Mesothelial cell of epicardium (in vitro differentiated cells): ENCODE data around the gene DPH3. TPM values are rescaled to one million over a fixed set of nuclear protein-coding genes. Genes with fewer than 3 reads are reported as not detected.
"Not testable (repeated sequence)": the region's sequence is repeated elsewhere in the genome, so short reads cannot be mapped to it uniquely, and the experiment has no call there.

Experiments
- DNase-seq, 2 experiments: peaks; one replicate each; pipeline ENCODE4 v3.0.0; 2021; ENCODE audit warnings: low spot score in 2 of 2; ENCODE audit not compliant: unreplicated experiment in 2 of 2
- H3K27ac Mint-ChIP-seq: 2 replicates; pipeline ENCODE4 v1.8.0; 2021; ENCODE audit warnings: mixed read lengths
- H3K27me3 Mint-ChIP-seq: 2 replicates; pipeline ENCODE4 v1.8.0; 2021; ENCODE audit warnings: low read depth, mixed read lengths
- H3K36me3 Mint-ChIP-seq: 2 replicates; pipeline ENCODE4 v1.8.0; 2021; ENCODE audit warnings: mixed read lengths
- H3K4me1 Mint-ChIP-seq: 2 replicates; pipeline ENCODE4 v1.8.0; 2021; ENCODE audit warnings: mixed read lengths
- H3K4me3 Mint-ChIP-seq: 2 replicates; pipeline ENCODE4 v1.8.0; 2021; ENCODE audit warnings: mild to moderate bottlenecking, moderate library complexity, mixed read lengths
- H3K9me3 Mint-ChIP-seq: 2 replicates; pipeline ENCODE4 v1.8.0; 2021; ENCODE audit warnings: mixed read lengths
- CTCF ChIP-seq: fragments of 200-600 bp; sonication (generic); IDR thresholded peaks from one replicate; pipeline ENCODE4 v1.5.0; 2021; ENCODE audit warnings: antibody characterized with exemption; ENCODE audit not compliant: unreplicated experiment
- total RNA-seq: library from RNA; stranded (reverse); gene quantifications from 3 replicates; pipeline ENCODE4 v1.2.1, GENCODE V29; 2021

Gene DPH3
- 15.4 to 19.3 TPM (median 17.2 TPM) in 3 replicates for total RNA-seq

DNA sequence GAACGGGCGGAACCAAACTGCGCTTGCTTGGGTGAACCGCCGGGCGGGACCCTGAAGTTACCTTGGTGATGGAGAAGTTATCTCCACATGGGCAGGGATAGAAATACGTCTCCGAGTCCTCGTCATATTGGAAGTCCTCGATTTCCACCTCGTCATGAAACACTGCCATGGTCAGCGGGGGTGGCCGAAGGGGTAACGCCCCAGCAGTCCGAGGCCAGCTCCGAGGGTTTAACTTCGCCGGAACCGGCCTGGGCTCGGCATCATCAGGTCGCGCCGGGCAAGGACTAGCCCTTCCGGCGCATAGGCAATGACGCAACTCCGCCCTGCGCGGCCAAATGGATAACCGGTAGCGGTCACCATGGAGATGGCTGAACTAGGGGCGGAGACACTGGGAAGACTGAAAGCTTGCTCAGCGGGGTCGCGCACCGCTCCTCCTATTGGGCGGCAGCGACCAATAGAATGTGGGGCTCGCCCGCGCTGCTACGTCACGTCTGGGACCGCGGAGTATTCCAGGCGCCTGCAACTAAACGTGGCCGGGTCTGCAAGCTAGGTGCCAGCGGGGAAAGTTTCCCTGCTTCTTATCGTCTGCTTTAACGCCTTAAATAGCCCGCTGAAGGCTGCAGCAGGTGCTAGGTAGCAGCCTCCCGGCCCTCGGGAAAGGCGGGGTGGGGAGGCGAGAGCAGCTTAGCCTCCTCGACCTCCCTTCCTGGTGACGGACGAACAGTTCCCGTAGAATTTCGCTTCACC, at the start of gene DPH3, which contains the start of gene OXNAD1:
Gene DPH3, minus strand, starts transcription at position 236 of the 747 bp plus-strand sequence. Its CDS starts 67 bp downstream, at position 169.
Gene OXNAD1, plus strand, starts transcription at position 505 of the 747 bp plus-strand sequence. CDS start 5,741 bp downstream, outside the sequence.
- no peaks in the 10 kb centered on the region for H3K27me3 Mint-ChIP-seq

GRCh38 chr3:16313886-16314645, 49.3 kb upstream of the DPH3 start:
- H3K9me3 Mint-ChIP-seq: no peaks in the 10 kb centered on the region
- DNase-seq: no peak
- H3K27ac Mint-ChIP-seq: no peak overlapping the region
- no peaks in the 10 kb centered on the region for H3K27me3 Mint-ChIP-seq
- no peak overlapping the region for H3K4me3 Mint-ChIP-seq
- TF ChIP-seq CTCF: no peak
- peaks cover 10% of the 10 kb centered on the region for H3K36me3 Mint-ChIP-seq
- peaks cover 16% of the 10 kb centered on the region for H3K4me1 Mint-ChIP-seq

More for the DNA sequence above, at the start of gene DPH3, which contains the start of gene OXNAD1:
- Mint-ChIP-seq H3K36me3 (peaks cover 2% of the 10 kb centered on the region), H3K9me3 (no peaks in the 10 kb centered on the region), H3K4me1 (peaks cover 25% of the 10 kb centered on the region), H3K27ac (peak within 1 kb of the TSS; percentile 100), H3K4me3 (peak within 1 kb of the TSS; percentile 99)
- peak; percentile 99 for DNase-seq
- TF ChIP-seq CTCF: no peak

GRCh38 chr3:16311960-16312451, 47.3 kb upstream of the DPH3 start:
- H3K4me1 Mint-ChIP-seq: peaks cover 9% of the 10 kb centered on the region
- H3K4me3 Mint-ChIP-seq: no peak overlapping the region
- H3K9me3 Mint-ChIP-seq: no peaks in the 10 kb centered on the region
- peaks cover 12% of the 10 kb centered on the region for H3K36me3 Mint-ChIP-seq
- DNase-seq: no peak
- no peaks in the 10 kb centered on the region for H3K27me3 Mint-ChIP-seq
- no peak for TF ChIP-seq CTCF
- no peak overlapping the region for H3K27ac Mint-ChIP-seq

- H3K9me3 Mint-ChIP-seq, H3K27me3 Mint-ChIP-seq, H3K4me3 Mint-ChIP-seq, DNase-seq, H3K4me1 Mint-ChIP-seq, H3K27ac Mint-ChIP-seq: not testable (repeated sequence)
- peaks cover 12% of the 10 kb centered on the region for H3K36me3 Mint-ChIP-seq
These were observed 45.7 kb upstream of the DPH3 start for GRCh38 chr3:16310486-16310885.

DNA sequence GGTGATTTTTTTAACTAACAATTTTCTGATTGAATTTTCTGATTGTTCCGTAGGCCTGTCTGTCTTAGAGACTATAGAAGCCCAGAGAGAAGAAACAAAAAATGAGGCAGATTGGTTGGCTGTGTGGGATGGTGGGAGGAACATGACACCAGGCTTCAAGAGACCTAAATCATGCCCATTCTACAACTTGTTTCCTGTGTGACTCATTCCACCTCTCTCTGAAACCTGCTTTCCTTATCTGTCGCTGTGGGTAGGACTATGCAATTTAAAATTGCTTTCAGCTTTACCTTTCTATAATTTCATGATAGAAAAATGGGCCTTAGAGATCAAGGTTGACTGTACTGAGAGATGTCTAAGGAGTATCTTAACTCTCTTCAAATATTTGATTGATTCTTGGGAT, 44.8 kb upstream of the DPH3 start:
- no peak for DNase-seq
- Mint-ChIP-seq H3K27ac (no peak overlapping the region), H3K36me3 (peaks cover 20% of the 10 kb centered on the region)

More for the DNA sequence above, 44.8 kb upstream of the DPH3 start:
- Mint-ChIP-seq H3K4me3 (no peak overlapping the region), H3K27me3 (no peaks in the 10 kb centered on the region), H3K4me1 (peaks cover 9% of the 10 kb centered on the region), H3K9me3 (no peaks in the 10 kb centered on the region)
- TF ChIP-seq CTCF: no peak
